K562 (cell line): ENCODE measurements around the gene OR8B3. TPM values are rescaled to one million over a fixed set of nuclear protein-coding genes. Genes with fewer than 3 reads are reported as not detected.
A peak's percentile ranks its signal among the peaks of the same experiment; 100 is the strongest.

Experiments
- ARID2 ChIP-seq: fragments of 450-650 bp; IDR thresholded peaks from 2 replicates; pipeline ENCODE4 v1.6.1; 2017; ENCODE audit warnings: antibody characterized with exemption, mild to moderate bottlenecking
- HIVEP1 ChIP-seq: fragments of 250-450 bp; sonication (Bioruptor Pico); IDR thresholded peaks from 2 replicates; pipeline ENCODE4 v1.4.0; 2020; ENCODE audit warnings: mild to moderate bottlenecking
- HMBOX1 ChIP-seq: sonication (generic); IDR thresholded peaks from 2 replicates; pipeline ENCODE4 v1.6.1; 2016
- HNRNPLL ChIP-seq: fragments of 200-400 bp; formaldehyde crosslinking; IDR thresholded peaks from 2 replicates; pipeline ENCODE4 v1.6.1; 2017; ENCODE audit warnings: low read length, low read depth, mild to moderate bottlenecking; ENCODE audit not compliant: poor library complexity, severe bottlenecking
- JUND ChIP-seq, 2 experiments: IDR thresholded peaks; 2 replicates in 1 of 2; 3 replicates in 1 of 2; pipeline ENCODE4 v1.6.1; 2011; ENCODE audit warnings: borderline replicate concordance in 2 of 2, low read depth in 2 of 2, low read length in 2 of 2, improper control_type of control experiment in 1 of 2, missing biosample characterization in 1 of 2, missing genetic modification characterization in 1 of 2, missing genetic modification reagents in 1 of 2
- KAT8 ChIP-seq: fragments of 450-650 bp; IDR thresholded peaks from 2 replicates; pipeline ENCODE4 v1.6.1; 2016; ENCODE audit warnings: low read depth, mild to moderate bottlenecking
- PRMT5 ChIP-seq: sonication (generic); formaldehyde crosslinking; IDR thresholded peaks from 2 replicates; pipeline ENCODE4 v1.5.0; 2020; ENCODE audit warnings: missing genetic modification reagents
- RBFOX2 ChIP-seq: fragments of 200-400 bp; formaldehyde crosslinking; IDR thresholded peaks from 2 replicates; pipeline ENCODE4 v1.6.1; 2017; ENCODE audit warnings: low read depth, mild to moderate bottlenecking, low read length, moderate library complexity
- SMAD1 ChIP-seq: fragments of 150-350 bp; IDR thresholded peaks from 2 replicates; pipeline ENCODE4 v1.6.1; 2014; ENCODE audit warnings: low read length, low read depth; ENCODE audit not compliant: partially characterized antibody
- SMARCA5 ChIP-seq: fragments of 450-650 bp; IDR thresholded peaks from 2 replicates; pipeline ENCODE4 v1.6.1; 2016
- SRSF9 ChIP-seq: fragments of 200-400 bp; formaldehyde crosslinking; IDR thresholded peaks from 2 replicates; pipeline ENCODE4 v1.6.1; 2017; ENCODE audit warnings: low read depth, low read length, borderline replicate concordance
- TEAD1 ChIP-seq, 2 experiments: fragments of 450-650 bp in 1 of 2; sonication (generic) in 1 of 2; formaldehyde crosslinking; IDR thresholded peaks; 2 replicates each; pipeline versions ENCODE4 v1.4.0 to v1.8.0; 2020 to 2022; ENCODE audit warnings: mild to moderate bottlenecking in 2 of 2, missing genetic modification reagents in 1 of 2
- polyA plus RNA-seq, 8 experiments: library from polyadenylated mRNA; depleted of rRNA in 4 of 8; stranded (reverse) in 5 of 8; unstranded in 3 of 8; fragments of >200 nt; fragmentation: Nextera tagmentation in 2 of 8; fragmentation: Illumina TruSeq in 1 of 8; extraction: Ambion mirVana in 2 of 8; extraction: Trizol in 1 of 8; gene quantifications; 2 replicates each; pipeline versions ENCODE4 v1.2.1 to v1.2.3, GENCODE V29; 2011 to 2014; ENCODE audit warnings: inconsistent platforms in 1 of 8, missing spikeins in 1 of 8
- total RNA-seq, 7 experiments: library from RNA; depleted of rRNA in 6 of 7; stranded (reverse); fragments of >200 nt in 6 of 7; fragmentation: Illumina TruSeq in 2 of 7; extraction: Trizol in 2 of 7; gene quantifications; 2 replicates each; pipeline versions ENCODE4 v1.2.1 to v1.2.3, GENCODE V29; 2011 to 2021; ENCODE audit warnings: low replicate concordance in 1 of 7
- TF ChIP-seq, protein P1 (sequence below): sonication (generic); formaldehyde crosslinking; IDR thresholded peaks from 2 replicates; pipeline ENCODE4 v1.8.0; 2022; ENCODE audit warnings: mild to moderate bottlenecking, missing genetic modification reagents
- TF ChIP-seq, protein P2 (sequence below), 2 experiments: fragments of 450-650 bp; IDR thresholded peaks; 2 replicates each; pipeline ENCODE4 v1.6.1; 2018; ENCODE audit warnings: mild to moderate bottlenecking in 2 of 2, low read depth in 1 of 2; ENCODE audit not compliant: partially characterized antibody in 2 of 2
- TF ChIP-seq, protein P3 (sequence below): fragments of 250-450 bp; sonication (Bioruptor Pico); IDR thresholded peaks from 2 replicates; pipeline ENCODE4 v1.8.0; 2022; ENCODE audit warnings: inconsistent platforms
- TF ChIP-seq, protein P4 (sequence below): fragments of 250-450 bp; sonication (Bioruptor Pico); IDR thresholded peaks from 2 replicates; pipeline ENCODE4 v1.5.0; 2021; ENCODE audit warnings: mild to moderate bottlenecking, moderate library complexity

The OR8B3 gene
- total and polyA plus RNA-seq, 9 of the 15 experiments (the other 6 are each of a cell fraction or from before 2014, with no cell fraction given), result 0.13 TPM; not detected in 8

DNA sequence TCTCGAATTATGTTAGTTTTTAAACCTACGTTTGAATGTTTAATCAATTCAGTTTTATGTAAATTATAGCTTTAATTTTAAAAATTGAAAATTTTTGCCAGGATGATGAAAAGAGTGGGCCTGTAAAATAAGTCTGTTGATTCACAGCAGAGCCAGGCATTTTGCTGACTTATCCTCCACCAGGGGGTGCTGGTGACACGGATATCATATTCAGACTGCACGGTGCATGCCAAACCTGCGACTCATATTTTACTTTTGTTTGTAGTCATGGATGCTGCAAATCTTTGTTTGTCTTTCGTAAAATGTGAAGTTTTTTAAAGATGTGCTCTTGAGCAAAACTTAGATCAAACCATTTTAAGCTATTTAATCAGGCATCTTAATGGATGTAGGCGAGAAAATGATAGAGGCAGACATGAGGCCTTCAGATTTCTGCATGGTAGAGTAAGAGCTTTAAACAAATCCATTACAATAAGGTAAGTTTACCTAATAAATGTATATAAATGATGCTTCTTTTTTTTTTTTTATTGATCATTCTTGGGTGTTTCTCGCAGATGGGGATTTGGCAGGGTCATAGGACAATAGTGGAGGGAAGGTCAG is 3.6 kb upstream of the OR8B3 start (continued):
- TF ChIP-seq HMBOX1 (no peak), TEAD1 (CRISPR knock-in tag; IDR thresholded peaks at IDR 0.05) (peak in 1 of 2 experiments; percentile 83; a peak in 2 of 4 replicates), JUND (IDR thresholded peaks at IDR 0.05; ENCODE audit: borderline replicate concordance, low read depth, low read length) (peak; percentile 83; the same call in 1 of the 2 replicates), JUND (tag; IDR thresholded peaks at IDR 0.05; ENCODE audit: borderline replicate concordance, low read depth, low read length) (peak; percentile 73; the same call in 2 of the 3 replicates), SRSF9 (no peak), PRMT5 (no peak), KAT8 (no peak), HNRNPLL (no peak), ARID2 (no peak), RBFOX2 (no peak), SMARCA5 (no peak), HIVEP1 (CRISPR knock-in tag) (no peak), SMAD1 (no peak)
- TF ChIP-seq, protein P1, sequence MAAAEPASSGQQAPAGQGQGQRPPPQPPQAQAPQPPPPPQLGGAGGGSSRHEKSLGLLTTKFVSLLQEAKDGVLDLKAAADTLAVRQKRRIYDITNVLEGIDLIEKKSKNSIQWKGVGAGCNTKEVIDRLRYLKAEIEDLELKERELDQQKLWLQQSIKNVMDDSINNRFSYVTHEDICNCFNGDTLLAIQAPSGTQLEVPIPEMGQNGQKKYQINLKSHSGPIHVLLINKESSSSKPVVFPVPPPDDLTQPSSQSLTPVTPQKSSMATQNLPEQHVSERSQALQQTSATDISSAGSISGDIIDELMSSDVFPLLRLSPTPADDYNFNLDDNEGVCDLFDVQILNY (CRISPR knock-in tag), result no peak
- TF ChIP-seq, protein P2, sequence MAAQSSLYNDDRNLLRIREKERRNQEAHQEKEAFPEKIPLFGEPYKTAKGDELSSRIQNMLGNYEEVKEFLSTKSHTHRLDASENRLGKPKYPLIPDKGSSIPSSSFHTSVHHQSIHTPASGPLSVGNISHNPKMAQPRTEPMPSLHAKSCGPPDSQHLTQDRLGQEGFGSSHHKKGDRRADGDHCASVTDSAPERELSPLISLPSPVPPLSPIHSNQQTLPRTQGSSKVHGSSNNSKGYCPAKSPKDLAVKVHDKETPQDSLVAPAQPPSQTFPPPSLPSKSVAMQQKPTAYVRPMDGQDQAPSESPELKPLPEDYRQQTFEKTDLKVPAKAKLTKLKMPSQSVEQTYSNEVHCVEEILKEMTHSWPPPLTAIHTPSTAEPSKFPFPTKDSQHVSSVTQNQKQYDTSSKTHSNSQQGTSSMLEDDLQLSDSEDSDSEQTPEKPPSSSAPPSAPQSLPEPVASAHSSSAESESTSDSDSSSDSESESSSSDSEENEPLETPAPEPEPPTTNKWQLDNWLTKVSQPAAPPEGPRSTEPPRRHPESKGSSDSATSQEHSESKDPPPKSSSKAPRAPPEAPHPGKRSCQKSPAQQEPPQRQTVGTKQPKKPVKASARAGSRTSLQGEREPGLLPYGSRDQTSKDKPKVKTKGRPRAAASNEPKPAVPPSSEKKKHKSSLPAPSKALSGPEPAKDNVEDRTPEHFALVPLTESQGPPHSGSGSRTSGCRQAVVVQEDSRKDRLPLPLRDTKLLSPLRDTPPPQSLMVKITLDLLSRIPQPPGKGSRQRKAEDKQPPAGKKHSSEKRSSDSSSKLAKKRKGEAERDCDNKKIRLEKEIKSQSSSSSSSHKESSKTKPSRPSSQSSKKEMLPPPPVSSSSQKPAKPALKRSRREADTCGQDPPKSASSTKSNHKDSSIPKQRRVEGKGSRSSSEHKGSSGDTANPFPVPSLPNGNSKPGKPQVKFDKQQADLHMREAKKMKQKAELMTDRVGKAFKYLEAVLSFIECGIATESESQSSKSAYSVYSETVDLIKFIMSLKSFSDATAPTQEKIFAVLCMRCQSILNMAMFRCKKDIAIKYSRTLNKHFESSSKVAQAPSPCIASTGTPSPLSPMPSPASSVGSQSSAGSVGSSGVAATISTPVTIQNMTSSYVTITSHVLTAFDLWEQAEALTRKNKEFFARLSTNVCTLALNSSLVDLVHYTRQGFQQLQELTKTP (IDR thresholded peaks at IDR 0.05; ENCODE audit: low read depth in 1 of 2, partially characterized antibody in 2 of 2), result no peak
- TF ChIP-seq, protein P3, sequence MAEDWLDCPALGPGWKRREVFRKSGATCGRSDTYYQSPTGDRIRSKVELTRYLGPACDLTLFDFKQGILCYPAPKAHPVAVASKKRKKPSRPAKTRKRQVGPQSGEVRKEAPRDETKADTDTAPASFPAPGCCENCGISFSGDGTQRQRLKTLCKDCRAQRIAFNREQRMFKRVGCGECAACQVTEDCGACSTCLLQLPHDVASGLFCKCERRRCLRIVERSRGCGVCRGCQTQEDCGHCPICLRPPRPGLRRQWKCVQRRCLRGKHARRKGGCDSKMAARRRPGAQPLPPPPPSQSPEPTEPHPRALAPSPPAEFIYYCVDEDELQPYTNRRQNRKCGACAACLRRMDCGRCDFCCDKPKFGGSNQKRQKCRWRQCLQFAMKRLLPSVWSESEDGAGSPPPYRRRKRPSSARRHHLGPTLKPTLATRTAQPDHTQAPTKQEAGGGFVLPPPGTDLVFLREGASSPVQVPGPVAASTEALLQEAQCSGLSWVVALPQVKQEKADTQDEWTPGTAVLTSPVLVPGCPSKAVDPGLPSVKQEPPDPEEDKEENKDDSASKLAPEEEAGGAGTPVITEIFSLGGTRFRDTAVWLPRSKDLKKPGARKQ, result no peak
- TF ChIP-seq, protein P4, sequence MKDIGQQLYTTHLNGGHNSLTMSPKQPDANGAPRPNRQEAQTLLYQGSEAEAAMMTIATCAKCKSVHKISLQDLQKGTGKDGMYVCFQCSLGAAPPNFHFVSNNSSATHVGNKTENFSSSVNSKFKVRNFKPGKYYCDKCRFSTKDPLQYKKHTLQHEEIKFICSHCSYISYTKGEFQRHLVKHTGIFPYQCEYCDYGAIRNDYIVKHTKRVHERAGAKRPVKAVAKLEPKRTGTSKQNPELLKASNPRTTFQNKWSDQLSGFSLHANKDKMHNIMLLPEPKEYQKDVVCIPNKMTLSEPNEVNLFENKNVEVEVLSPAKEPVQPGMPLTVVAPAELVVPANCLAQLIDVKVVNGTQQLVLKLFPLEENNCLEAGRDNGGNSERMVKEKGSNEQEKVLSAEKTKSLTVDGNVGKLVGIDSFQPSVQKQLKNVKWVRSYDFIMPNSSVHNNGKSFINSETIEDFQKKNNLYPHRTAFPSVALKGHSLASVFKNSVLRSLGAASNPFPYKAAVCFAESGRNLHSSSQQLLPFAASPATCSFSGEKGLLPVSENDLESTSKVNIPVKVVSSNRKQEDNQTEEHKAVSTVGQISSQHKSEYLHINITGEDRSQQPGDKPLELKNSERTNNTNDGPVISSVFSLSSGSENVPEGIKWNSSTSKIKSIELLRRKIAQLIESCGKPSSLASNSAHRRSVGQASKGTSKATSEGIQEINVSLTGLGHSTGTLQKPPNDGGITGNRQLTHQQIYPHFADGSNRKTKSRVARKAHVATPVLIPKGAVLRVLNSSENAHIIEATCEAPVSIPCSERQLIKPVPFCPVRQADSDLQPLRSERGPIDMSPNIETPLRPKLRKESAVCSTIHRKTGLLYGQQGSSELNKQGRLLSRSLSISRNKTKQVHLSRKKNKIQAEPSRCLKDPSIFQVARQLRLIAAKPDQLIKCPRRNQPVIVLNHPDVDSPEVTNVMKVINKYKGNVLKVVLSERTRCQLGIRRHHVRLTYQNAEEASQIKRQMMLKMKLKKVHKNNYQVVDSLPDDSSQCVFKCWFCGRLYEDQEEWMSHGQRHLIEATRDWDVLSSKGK (CRISPR knock-in tag), result no peak
